ENCODE data around the gene PTS.

- TF ChIP-seq, protein P1, sequence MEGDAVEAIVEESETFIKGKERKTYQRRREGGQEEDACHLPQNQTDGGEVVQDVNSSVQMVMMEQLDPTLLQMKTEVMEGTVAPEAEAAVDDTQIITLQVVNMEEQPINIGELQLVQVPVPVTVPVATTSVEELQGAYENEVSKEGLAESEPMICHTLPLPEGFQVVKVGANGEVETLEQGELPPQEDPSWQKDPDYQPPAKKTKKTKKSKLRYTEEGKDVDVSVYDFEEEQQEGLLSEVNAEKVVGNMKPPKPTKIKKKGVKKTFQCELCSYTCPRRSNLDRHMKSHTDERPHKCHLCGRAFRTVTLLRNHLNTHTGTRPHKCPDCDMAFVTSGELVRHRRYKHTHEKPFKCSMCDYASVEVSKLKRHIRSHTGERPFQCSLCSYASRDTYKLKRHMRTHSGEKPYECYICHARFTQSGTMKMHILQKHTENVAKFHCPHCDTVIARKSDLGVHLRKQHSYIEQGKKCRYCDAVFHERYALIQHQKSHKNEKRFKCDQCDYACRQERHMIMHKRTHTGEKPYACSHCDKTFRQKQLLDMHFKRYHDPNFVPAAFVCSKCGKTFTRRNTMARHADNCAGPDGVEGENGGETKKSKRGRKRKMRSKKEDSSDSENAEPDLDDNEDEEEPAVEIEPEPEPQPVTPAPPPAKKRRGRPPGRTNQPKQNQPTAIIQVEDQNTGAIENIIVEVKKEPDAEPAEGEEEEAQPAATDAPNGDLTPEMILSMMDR (conservative IDR thresholded peaks at IDR 0.05 in 1 of 2, IDR thresholded peaks at IDR 0.05 in 1 of 2; ENCODE audit: extremely low read depth in 1 of 2, insufficient read depth in 1 of 2, low read depth in 1 of 2, low read length in 2 of 2) = no peak
- no peak for TF ChIP-seq EZH2 (IDR thresholded peaks at IDR 0.05; ENCODE audit: borderline replicate concordance, low read length)
Observed at GRCh38 chr11:112229159-112229558, 2.9 kb downstream of the PTS start.

Data from mammary epithelial cell (primary cell).